HG03354 (cell line): ENCODE results near the gene ANAPC10.
A peak's percentile ranks its signal among the peaks of the same experiment; 100 is the strongest.
"Not testable (repeated sequence)": the region's sequence is repeated elsewhere in the genome, so short reads cannot be mapped to it uniquely, and the experiment has no call there.

Source experiments
- ATAC-seq: cut with Tn5 transposase; IDR thresholded peaks from one replicate; pipeline ENCODE4 v1.9.1; 2021; ENCODE audit warnings: mild to moderate bottlenecking; ENCODE audit not compliant: unreplicated experiment, poor library complexity, severe bottlenecking

Gene ANAPC10

DNA sequence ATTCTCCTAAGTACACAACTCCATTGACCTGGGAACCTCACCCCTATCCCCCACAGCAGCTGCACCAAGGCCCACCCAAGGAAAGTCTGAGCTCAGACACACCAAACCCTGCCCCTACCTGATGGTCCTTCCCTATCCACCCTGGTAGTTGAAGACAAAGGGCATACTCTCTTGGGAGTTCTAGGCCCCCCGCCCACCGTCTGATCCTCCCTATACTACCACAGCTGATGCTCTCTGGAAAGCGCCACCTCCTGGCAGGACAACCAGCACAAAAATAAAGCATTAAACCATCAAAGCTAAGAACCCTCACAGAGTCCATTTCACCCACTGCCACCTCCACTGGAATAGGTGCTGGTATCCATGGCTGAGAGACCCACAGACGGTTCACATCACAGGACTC lies 83.6 kb downstream of the ANAPC10 start:
- no peak for ATAC-seq

DNA sequence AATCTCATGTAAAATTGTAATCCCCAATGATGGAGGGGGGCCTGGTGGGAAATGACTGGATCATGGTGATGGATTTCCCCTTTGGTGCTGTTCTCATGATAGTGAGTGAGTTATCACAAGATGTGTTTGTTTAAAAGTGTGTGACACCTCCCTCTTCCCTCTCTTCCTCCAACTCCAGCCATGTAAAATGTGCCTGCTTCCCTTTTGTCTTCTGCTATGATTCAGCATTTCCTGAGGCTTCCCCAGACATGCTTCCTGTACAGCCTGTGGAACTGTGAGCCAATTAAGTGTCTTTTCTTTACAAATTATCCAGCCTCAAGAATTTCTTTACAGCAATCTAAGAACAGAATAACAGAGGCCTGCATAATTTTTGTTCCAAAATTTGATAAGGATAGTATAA lies 85.2 kb downstream of the ANAPC10 start:
- ATAC-seq = no peak

DNA sequence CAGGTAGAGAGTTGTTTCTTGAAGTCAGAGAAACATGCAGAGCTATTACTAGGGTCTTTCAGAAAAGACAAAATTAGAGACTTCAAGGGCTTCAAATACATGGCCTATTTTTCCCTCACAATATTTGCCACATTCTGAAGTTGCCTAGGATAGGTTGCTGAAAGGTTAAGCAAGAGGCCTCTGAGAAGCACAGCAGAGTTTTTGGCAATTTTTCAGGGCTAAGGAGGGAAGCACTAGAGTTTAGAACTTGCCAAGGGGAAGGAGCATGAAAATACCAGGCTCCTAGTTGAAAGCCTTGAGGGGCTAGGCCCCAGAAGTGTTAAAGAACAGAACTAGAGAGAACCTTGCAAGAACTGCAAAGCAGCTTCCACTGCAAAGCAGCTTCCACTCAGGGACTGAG lies 86.4 kb downstream of the ANAPC10 start:
- no peak for ATAC-seq

DNA sequence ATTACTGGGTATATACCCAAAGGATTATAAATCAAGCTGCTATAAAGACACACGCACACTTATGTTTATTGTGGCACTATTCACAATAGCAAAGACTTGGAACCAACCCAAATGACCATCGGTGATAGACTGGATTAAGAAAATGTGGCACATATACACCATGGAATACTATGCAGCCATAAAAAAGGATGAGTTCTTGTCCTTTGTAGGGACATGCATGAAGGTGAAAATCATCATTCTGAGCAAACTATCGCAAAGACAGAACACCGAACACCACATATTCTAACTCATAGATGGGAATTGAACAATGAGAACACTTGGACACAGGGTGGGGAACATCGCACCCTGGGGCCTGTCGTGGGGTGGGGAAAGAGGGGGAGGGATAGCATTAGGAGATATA lies 87.7 kb downstream of the ANAPC10 start:
- not testable (repeated sequence) for ATAC-seq

DNA sequence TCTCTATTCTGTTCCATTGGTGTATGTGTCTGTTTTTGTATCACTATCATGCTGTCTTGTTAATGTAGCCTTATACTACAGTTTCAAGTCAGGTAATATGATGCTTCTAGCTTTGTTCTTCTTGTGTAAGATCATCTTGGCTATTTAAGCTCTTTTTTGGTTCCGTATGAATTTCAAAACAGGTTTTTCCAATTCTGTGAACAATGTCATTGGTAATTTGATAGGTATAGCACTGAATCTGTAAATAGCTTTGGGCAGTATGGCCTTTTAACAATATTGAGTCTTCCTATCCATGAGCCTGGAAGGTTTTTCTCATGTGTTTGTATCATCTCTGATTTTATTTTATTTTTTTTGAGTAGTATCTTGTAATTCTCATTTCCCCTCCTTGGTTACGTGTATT lies 94.3 kb downstream of the ANAPC10 start:
- ATAC-seq = no peak

DNA sequence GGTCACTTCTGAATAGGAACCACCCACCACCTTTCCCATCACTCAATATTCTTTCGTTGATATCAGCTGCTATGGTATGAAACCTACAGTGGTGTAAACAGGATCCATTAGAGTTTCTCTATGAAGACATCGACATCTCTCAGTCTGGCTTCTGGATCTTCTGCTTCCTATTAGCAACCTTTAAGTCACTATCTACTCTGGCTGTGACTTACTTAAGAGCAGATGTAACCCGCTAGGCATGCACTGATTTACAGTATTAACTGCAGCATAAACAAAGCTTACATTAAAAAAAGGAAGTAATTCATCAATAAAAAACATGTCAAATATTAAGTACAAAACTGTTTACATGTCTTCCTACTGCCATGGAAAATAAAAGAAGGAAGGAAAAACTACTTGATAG lies 96.4 kb downstream of the ANAPC10 start:
- ATAC-seq = no peak

DNA sequence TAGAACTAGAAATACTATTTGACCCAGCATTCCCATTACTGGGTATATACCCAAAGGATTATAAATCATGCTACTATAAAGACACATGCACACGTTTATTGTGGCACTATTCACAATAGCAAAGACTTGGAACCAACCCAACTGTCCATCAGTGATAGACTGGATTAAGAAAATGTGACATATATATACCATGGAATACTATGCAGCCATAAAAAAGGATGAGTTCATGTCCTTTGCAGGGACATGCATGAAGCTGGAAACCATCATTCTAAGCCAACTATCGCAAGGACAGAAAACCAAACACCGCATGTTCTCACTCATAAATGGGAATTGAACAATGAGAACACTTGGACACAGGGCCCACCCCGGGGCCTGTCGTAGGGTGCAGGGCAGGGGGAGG lies 97.3 kb downstream of the ANAPC10 start:
- ATAC-seq = not testable (repeated sequence)

DNA sequence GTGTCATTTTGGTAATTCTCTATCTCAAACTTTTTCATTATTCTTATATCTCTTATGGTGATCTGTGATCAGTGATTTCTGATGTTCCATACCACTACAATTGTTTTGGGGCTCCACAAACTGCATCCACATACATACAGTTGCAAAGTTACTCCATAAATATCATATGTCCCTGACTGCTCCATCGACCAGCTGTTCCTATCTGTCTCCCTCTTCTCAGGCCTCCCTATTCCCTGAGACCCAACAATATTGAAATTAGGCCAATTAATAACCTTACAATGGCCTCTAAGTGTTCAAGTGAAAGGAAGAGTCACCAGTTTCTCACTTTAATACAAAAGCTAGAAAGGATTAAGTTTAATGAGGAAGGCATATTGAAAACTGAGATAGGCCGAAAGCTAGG lies 108.7 kb downstream of the ANAPC10 start:
- ATAC-seq = no peak

DNA sequence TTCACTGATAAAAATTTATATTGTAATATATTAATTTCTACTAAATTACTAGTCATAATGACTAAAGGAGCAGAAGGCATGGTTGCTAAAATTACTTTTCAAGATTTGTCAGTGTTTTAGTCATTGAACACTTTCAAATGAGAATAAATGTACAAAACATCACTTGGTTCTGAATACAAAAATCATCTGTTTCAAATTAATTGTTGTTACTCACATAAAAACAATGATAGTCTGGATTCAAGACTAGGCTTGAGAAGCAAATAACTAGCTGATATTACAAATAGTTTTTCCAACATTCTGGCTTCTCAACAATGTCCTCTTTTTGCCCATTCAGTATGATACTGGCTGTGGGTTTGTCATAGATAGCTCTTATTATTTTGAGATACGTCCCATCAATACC lies 112.5 kb downstream of the ANAPC10 start:
- ATAC-seq = no peak

DNA sequence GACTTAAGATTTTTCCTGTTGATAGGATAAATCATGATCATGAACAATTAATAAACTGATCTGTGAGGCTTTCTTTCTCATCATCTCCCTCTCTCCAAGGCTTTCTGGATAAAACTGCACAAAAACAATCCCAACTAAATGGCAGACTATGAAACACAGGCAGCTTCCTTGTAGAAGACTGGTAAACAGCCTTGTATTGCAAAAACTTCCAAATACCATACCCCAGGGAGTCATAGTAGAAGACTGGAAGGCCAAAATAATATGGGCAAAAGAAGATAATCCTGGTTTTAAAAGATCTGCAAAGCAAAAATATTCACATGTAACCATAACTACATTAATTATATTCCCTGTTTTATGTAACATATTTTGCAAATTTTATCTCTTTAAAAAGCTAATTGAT lies 113.0 kb downstream of the ANAPC10 start:
- ATAC-seq = no peak

DNA sequence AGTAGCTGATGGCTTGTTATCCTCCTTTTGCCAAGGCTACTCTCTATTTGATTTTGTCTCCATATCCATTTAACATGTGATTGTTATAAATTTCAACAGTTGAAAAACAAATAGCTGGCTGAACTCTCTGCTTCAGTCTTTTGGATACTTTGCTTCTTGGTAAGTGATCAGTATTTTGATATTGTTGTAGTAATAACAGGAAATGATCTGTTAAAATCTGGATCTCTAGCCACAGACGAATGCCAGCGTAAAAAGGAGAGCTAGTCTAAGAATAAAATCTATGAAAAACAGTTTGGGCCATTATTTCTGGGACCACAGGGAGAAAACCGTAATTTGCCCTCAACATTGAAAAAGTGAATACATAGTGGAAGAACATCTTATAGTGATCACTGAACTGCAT lies 113.8 kb downstream of the ANAPC10 start:
- no peak for ATAC-seq

DNA sequence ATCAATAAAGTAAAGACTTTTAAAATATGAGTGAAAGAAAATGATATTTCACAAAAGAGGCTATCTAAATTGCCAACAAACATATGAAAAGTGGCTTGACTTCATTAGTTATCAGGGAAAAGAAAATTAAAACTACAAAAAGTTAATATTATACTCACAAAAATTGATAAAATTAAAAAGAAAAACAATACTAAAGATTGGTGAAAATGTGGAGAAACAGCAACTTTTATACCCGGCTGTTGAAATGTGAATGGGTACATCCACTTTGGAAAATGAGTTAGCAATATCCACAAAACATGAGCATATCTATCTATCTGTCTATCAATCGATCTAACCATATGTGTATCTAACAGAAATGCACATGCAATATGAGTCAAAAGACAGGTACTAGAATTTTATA lies 122.3 kb downstream of the ANAPC10 start:
- no peak for ATAC-seq

DNA sequence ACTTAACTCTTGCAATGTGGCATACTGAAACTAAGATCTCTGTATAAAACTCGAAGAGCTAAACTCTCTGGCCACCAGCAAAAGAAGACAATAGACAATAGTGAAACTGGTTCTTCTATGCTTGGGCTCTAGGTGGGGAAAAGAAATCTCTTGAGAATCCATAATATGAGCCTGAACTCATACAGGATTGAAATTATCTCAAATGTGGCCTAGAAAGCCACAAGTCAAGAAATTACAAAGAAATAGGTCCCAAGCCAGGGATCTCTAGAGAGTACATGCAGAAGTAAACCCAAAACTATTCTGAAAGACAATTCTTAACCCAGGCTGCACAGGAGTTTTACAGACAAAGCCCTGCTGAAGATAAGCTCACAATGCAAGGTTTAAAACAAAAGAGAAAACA lies 127.4 kb downstream of the ANAPC10 start:
- ATAC-seq = peak; percentile 66

DNA sequence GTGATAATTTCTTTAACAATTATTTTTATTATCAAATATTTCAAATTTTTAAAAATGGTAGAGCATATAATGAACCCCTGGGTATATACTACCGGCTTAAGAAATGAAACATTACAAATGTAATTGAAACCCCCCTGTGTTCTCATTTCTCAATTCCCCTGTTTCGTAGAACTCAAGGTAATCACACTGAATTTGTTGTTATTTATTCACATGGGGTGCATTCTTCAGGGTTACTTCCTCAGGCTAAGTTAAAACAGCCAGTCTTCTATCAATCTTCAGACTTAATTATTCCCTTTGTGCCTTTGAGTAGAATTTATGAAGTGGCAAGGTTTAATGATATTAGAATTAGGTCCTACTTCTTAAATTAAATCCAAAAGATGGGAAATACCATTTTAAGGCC lies 128.2 kb downstream of the ANAPC10 start:
- peak; percentile 29 for ATAC-seq

DNA sequence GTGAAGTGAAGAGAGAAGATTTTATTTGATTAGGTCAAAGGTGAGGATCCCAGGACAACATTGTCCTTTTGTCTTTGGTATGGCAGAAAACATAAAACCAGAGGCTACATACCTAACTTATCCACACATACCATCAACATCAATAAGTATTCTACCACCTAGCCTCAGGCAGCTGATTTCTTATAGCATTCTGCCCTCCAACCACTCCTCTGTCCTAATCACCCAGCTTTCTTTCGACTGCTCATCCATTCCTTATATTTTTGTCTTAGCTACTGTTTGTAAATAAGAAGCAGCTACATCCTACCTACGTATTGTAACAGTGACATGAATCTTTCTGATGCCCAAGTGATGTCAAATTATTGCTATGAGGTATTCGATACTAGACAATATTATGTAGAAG lies 129.4 kb downstream of the ANAPC10 start:
- ATAC-seq = no peak

DNA sequence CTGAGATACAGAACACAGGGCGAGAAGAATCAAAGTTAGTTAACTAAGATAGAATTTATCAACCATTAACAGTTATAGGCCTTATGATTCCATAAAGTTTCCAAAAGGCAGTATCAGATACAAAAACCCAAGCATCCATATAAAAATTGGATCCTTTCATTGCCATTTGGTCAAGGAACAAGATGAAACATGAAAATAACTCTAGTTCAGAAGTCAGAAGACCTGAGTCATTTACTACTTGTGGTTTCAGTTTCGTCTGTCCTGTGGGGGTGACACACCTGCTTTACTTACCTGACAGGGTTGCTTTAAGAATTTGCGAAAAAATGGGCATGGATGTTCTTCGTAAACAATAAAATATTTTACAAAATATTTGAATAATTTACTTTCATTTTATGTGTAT lies 130.8 kb downstream of the ANAPC10 start:
- ATAC-seq = peak; percentile 85

DNA sequence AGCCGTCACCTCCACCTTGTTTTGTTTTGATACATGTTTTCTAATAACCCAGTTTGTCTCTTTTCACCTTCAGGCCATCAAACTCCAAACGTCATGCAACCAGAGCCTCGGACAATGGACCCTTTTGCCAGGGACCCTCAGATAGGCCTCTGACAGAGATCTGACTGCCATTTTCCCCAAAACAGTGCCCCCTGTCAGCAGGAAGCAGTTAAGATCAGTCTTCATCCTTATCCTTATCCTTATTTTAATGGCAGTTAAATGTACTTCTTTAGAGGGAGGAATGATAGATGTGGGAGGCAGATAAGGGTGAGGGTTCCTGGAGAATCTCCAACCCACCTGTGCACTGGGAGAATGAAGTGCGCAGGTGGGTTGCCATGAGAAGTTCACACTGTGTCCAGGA lies 135.7 kb downstream of the ANAPC10 start:
- ATAC-seq = no peak

DNA sequence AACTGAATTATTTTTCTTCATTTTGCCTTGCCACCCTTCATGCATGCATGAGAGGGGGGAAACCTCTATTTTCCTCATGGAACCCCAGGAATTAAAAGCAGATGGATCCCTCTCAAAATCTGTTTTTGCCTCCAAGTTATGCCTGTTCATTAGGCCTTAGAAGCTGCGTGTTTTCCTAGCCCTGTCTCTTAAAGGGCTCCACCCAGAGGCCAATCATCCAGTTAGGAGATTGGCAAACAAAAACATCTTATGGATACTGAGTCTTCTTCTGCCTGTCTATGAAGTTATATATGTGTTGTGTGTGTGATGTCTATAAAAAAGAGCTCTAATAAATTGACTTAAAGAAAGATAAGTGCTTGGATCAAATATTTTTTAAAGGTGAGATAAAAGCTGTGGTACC lies 142.9 kb downstream of the ANAPC10 start:
- ATAC-seq = no peak

DNA sequence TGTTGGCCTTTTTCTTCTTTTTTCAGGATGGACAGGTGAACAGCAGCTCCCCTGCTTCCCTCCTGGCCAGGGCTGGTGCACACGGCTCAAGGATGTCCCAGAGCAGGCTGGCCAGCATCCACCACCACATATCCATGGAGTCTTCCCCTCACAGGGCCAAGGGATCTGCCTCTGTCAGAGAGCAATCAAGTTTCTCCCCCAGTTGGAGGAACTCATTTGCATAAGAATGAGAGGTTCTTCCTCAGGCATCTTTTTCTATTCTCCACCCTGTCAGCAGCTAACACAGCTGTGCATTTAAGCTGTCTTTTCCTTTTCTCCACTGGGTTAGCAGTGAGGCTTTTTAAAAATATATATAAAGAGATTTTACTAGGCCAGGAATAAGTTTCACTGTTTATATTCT lies 143.8 kb downstream of the ANAPC10 start:
- no peak for ATAC-seq

DNA sequence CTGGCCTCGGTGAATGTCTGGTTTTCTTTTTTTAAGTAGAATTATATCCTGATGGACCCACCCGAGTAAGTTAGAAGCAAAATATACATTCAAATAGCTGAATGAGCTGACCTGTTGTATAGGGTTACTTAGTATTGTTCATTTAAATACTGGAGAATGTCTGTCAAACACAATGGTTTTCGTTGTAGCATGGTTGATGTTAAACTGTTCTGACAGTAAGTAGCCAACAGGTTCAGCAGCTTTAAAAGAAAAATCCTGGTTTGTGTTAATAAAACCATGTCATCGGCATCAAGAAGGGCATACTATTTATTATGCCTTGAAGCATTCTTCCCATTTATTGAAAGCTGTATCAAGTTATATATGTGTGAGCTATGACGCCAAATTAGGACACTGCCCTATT lies 149.6 kb downstream of the ANAPC10 start:
- ATAC-seq = no peak

DNA sequence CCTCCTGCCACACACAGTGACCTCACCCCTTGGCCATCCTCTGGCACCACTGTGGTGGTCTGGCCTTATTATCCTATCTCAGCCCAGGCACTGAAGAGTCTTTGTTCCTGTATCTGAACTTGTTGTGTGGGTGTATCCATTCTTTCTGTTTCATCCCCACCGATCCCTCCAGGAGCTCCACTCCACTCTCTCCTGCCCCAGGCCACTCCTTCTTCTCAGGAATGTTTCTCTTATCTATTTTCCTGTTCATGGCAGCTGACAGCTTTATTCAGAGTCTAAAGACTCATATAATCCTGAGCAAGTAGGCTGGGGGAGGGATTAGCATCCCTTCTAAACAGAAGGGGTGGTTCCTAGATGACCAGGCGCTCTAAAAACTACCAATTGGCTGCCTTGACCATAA lies 150.0 kb downstream of the ANAPC10 start:
- no peak for ATAC-seq
